C4-2B (cell line): Measurements from ENCODE around the gene HSH2D.

Source experiments
- H3K27ac ChIP-seq: fragments of 450-650 bp; 2 replicates; pipeline ENCODE4 v1.5.1; 2017
- CTCF ChIP-seq: fragments of 450-650 bp; conservative IDR thresholded peaks from 2 replicates; pipeline ENCODE4 v1.5.1; 2017; ENCODE audit warnings: mild to moderate bottlenecking
- ZFX ChIP-seq: fragments of 450-650 bp; IDR thresholded peaks from 2 replicates; pipeline ENCODE4 v1.6.1; 2017

The HSH2D gene

GRCh38 chr19:16205205-16206045, 61.9 kb downstream of the HSH2D start:
- no peak for TF ChIP-seq ZFX
- TF ChIP-seq CTCF: no peak
- no peak overlapping the region for H3K27ac ChIP-seq

GRCh38 chr19:16206046-16206605, 62.6 kb downstream of the HSH2D start:
- H3K27ac ChIP-seq: no peak overlapping the region
- TF ChIP-seq ZFX (no peak), CTCF (no peak)

- TF ChIP-seq ZFX (no peak), CTCF (no peak)
- H3K27ac ChIP-seq: no peak overlapping the region
These were observed 63.2 kb downstream of the HSH2D start for GRCh38 chr19:16206637-16207036.

- no peak for TF ChIP-seq ZFX
- TF ChIP-seq CTCF: no peak
These were observed 63.6 kb downstream of the HSH2D start for GRCh38 chr19:16207063-16207462.

DNA sequence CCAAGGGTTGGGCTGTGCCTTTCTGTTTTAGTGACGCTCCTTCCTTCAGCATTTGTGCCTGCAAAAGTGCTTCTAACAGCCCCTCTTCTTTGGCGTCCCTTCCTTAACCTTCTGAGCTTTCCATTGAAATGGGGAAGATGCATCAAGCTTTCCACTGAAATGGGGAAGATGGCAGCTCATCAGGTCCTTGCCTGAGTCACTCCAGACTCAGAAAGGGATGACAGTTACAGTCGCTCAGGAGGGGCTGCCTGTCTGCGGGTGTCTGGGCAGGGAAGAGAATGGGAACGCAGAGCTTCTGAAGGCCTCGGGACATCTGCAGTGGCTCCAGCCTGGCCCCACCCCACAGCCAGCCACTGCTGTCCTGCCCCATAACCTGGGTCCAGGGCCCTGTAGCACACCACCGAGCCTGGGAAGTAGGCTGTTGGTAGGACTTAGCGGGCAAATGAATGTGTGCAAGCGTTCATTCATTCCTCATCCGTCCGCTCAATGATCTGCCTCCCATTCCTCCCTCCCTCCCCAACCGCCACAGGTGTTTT, 64.1 kb downstream of the HSH2D start:
- TF ChIP-seq ZFX: no peak
- TF ChIP-seq CTCF: no peak
- H3K27ac ChIP-seq: no peak overlapping the region

More at GRCh38 chr19:16207063-16207462, 63.6 kb downstream of the HSH2D start:
- H3K27ac ChIP-seq: no peak overlapping the region
